ENCODE measurements around the gene RUNX2. TPM values are rescaled to one million over a fixed set of nuclear protein-coding genes. Genes with fewer than 3 reads are reported as not detected.

The RUNX2 gene
- total RNA-seq, 6 experiments from 2014 or later: 7.4 to 12.7 (median 10.8) TPM

- Mint-ChIP-seq H3K27me3 (ENCODE audit: insufficient read depth) (peaks cover 3% of the 10 kb centered on the region; the same call in 1 of the 2 replicates), H3K27ac (peak overlapping the region; percentile 22), H3K9me3 (no peaks in the 10 kb centered on the region), H3K4me1 (ENCODE audit: low read depth) (peaks cover 41% of the 10 kb centered on the region), H3K4me3 (no peak overlapping the region; the same call in 1 of the 2 replicates), H3K36me3 (ENCODE audit: low read depth) (no peaks in the 10 kb centered on the region)
- no peak for TF ChIP-seq CTCF (IDR thresholded peaks at IDR 0.05)
- DNase-seq: peak; percentile 34
Measured at GRCh38 chr6:45387236-45387635, 59.1 kb downstream of the RUNX2 start.

GRCh38 chr6:45388328-45388727 lies 60.2 kb downstream of the RUNX2 start:
- DNase-seq: no peak

GRCh38 chr6:45394586-45395095 lies 66.5 kb downstream of the RUNX2 start:
- Mint-ChIP-seq H3K36me3 (ENCODE audit: low read depth) (no peaks in the 10 kb centered on the region), H3K27ac (no peak overlapping the region), H3K9me3 (no peaks in the 10 kb centered on the region), H3K27me3 (ENCODE audit: insufficient read depth) (peaks cover 3% of the 10 kb centered on the region; the same call in 1 of the 2 replicates), H3K4me3 (no peak overlapping the region), H3K4me1 (ENCODE audit: low read depth) (peaks cover 14% of the 10 kb centered on the region)
- TF ChIP-seq CTCF (IDR thresholded peaks at IDR 0.05): no peak
- no peak for DNase-seq

More at GRCh38 chr6:45388328-45388727, 60.2 kb downstream of the RUNX2 start:
- Mint-ChIP-seq H3K27ac (peak overlapping the region; percentile 17), H3K4me1 (ENCODE audit: low read depth) (peaks cover 41% of the 10 kb centered on the region), H3K27me3 (ENCODE audit: insufficient read depth) (peaks cover 3% of the 10 kb centered on the region; the same call in 1 of the 2 replicates), H3K4me3 (no peak overlapping the region; the same call in 1 of the 2 replicates), H3K9me3 (no peaks in the 10 kb centered on the region), H3K36me3 (ENCODE audit: low read depth) (no peaks in the 10 kb centered on the region)
- no peak for TF ChIP-seq CTCF (IDR thresholded peaks at IDR 0.05)

- no peak for DNase-seq
- H3K9me3 Mint-ChIP-seq: no peaks in the 10 kb centered on the region
- no peaks in the 10 kb centered on the region for H3K36me3 Mint-ChIP-seq (ENCODE audit: low read depth)
- no peak for TF ChIP-seq CTCF (IDR thresholded peaks at IDR 0.05)
- H3K27ac Mint-ChIP-seq: no peak overlapping the region
- no peak overlapping the region for H3K4me3 Mint-ChIP-seq
- H3K27me3 Mint-ChIP-seq (ENCODE audit: insufficient read depth): peaks cover 3% of the 10 kb centered on the region
- H3K4me1 Mint-ChIP-seq (ENCODE audit: low read depth): peaks cover 6% of the 10 kb centered on the region; the same call in 1 of the 2 replicates
Measured at GRCh38 chr6:45398075-45398813, 70.1 kb downstream of the RUNX2 start.

- TF ChIP-seq CTCF (IDR thresholded peaks at IDR 0.05): no peak
- Mint-ChIP-seq H3K36me3 (ENCODE audit: low read depth) (no peaks in the 10 kb centered on the region), H3K4me1 (ENCODE audit: low read depth) (peaks cover 6% of the 10 kb centered on the region; the same call in 1 of the 2 replicates), H3K9me3 (no peaks in the 10 kb centered on the region), H3K27ac (no peak overlapping the region), H3K4me3 (no peak overlapping the region), H3K27me3 (ENCODE audit: insufficient read depth) (peaks cover 3% of the 10 kb centered on the region; the same call in 1 of the 2 replicates)
- no peak for DNase-seq
Measured at GRCh38 chr6:45400021-45400420, 71.9 kb downstream of the RUNX2 start.

Data from HFFc6 (cell line).